ENCODE measurements around the gene GDPD5. TPM values are rescaled to one million over a fixed set of nuclear protein-coding genes. Genes with fewer than 3 reads are reported as not detected.

GDPD5 gene
- total and polyA plus RNA-seq, 8 donors = 0.58 to 57.6 (median 4.9) TPM

DNA sequence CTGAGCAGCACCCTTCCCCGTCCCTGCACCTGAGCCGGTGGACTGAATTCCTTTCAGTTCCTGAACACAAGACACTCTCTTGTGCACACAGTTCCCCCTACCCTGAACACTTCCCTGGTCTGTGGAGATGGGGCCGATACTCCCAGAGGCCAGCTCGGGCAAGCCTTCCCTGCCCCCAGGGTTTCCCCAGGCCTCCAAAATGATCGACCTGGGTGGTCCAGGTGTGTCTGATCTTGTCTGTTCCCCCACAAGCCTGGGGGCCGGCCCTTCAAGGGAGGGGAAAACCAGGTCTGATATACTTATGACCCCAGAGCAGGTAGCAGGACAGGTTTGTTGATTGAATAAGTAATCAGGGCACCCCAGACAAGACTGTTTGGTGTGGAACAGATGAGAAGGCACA is 52.1 kb downstream of the GDPD5 start:
- TF ChIP-seq CTCF (IDR thresholded peaks at IDR 0.05) (no peak), POLR2AphosphoS5 (IDR thresholded peaks at IDR 0.05) (no peak), EP300 (IDR thresholded peaks at IDR 0.05) (no peak), POLR2A (IDR thresholded peaks at IDR 0.05) (no peak)
- no peaks in the 10 kb centered on the region for H3K9me3 ChIP-seq
- H3K36me3 ChIP-seq = no peaks in the 10 kb centered on the region
- peaks cover 3 to 37% (median 22%) of the 10 kb centered on the region in 4 donors for H3K4me1 ChIP-seq
- H3K4me3 ChIP-seq = no peak overlapping the region
- H3K27ac ChIP-seq = no peak overlapping the region
- intact Hi-C loops (cut with DNase I; ENCODE audit: low total_unique reads) = no loop called here
- no peak for DNase-seq
- H3K27me3 ChIP-seq = no peaks in the 10 kb centered on the region
- 73 to 83% (median 81%) methylated on average over 5 to 6 of the region's 6 CpGs for WGBS, 5 donors

- WGBS, 5 donors = 96 to 98% (median 97%) methylated on average over 5 of the region's 5 CpGs
- Histone ChIP-seq H3K36me3 (no peaks in the 10 kb centered on the region), H3K9me3 (no peaks in the 10 kb centered on the region), H3K4me3 (no peak overlapping the region), H3K27ac (no peak overlapping the region), H3K27me3 (no peaks in the 10 kb centered on the region), H3K4me1 (peaks cover 3 to 40% (median 22%) of the 10 kb centered on the region in 4 donors)
- no peak for DNase-seq
- intact Hi-C loops (cut with DNase I; ENCODE audit: low total_unique reads) = no loop called here
- TF ChIP-seq POLR2AphosphoS5 (IDR thresholded peaks at IDR 0.05) (no peak), CTCF (IDR thresholded peaks at IDR 0.05) (no peak), EP300 (IDR thresholded peaks at IDR 0.05) (no peak), POLR2A (IDR thresholded peaks at IDR 0.05) (no peak)
Measured at GRCh38 chr11:75472081-75472732, 53.5 kb downstream of the GDPD5 start.

GRCh38 chr11:75471176-75471973 is 54.4 kb downstream of the GDPD5 start:
- TF ChIP-seq POLR2A (IDR thresholded peaks at IDR 0.05) = no peak
- no peak for TF ChIP-seq EP300 (IDR thresholded peaks at IDR 0.05)
- no peak for TF ChIP-seq POLR2AphosphoS5 (IDR thresholded peaks at IDR 0.05)
- TF ChIP-seq CTCF (IDR thresholded peaks at IDR 0.05) = no peak
- 81 to 93% (median 83%) methylated on average over 6 to 7 of the region's 7 CpGs for WGBS, 5 donors
- no peaks in the 10 kb centered on the region for H3K36me3 ChIP-seq
- no peaks in the 10 kb centered on the region for H3K9me3 ChIP-seq
- DNase-seq = no peak
- intact Hi-C loops (cut with DNase I; ENCODE audit: low total_unique reads) = no loop called here
- H3K27ac ChIP-seq = no peak overlapping the region
- H3K27me3 ChIP-seq = no peaks in the 10 kb centered on the region
- no peak overlapping the region for H3K4me3 ChIP-seq
- peaks cover 2 to 31% (median 14%) of the 10 kb centered on the region in 4 donors for H3K4me1 ChIP-seq

DNA sequence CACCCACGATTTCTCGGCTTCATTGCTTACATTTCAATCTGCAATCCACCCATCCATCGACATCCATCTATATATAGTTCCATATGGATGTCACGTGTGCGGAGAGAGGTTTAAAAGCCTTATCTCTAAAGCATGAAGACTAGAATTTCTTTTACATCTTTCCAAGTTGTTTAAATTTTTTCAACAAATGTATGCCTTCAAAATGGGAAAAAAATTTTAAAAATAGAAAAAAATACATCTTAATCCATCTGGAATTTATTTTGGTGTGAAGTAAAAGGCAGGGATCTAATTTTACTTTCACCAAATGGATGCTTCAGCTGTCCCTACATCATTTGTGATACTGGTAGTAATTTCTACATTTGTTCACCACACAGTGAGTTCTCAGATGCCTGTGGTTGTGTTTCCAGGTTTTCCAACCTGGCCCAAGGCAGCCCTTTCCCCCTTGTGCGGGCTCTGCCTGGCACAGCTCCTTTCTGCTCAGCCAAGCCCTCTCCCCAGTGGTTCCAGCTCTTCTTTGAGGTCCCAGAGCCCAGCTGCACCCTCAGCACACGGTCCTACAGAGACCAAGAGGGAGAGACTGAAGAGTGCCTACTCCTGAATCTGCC is 55.2 kb downstream of the GDPD5 start:
- DNase-seq = no peak
- no peak overlapping the region for H3K27ac ChIP-seq
- TF ChIP-seq CTCF (IDR thresholded peaks at IDR 0.05) (no peak), POLR2A (IDR thresholded peaks at IDR 0.05) (no peak), POLR2AphosphoS5 (IDR thresholded peaks at IDR 0.05) (no peak), EP300 (IDR thresholded peaks at IDR 0.05) (no peak)
- no peaks in the 10 kb centered on the region for H3K27me3 ChIP-seq
- H3K36me3 ChIP-seq = no peaks in the 10 kb centered on the region
- no peaks in the 10 kb centered on the region for H3K9me3 ChIP-seq
- intact Hi-C loops (cut with DNase I; ENCODE audit: low total_unique reads) = no loop called here
- no peak overlapping the region for H3K4me3 ChIP-seq
- WGBS, 5 donors = 86 to 93% (median 90%) methylated on average over 7 of the region's 7 CpGs
- H3K4me1 ChIP-seq = peaks cover 0 to 23% (median 6%) of the 10 kb centered on the region in 4 donors

Data from stomach (tissue), 9 donors.